ENCODE results near the gene SHISA4. TPM values are rescaled to one million over a fixed set of nuclear protein-coding genes. Genes with fewer than 3 reads are reported as not detected.

Gene SHISA4
- total RNA-seq, 2 experiments from 2014 or later: 0.33 TPM; not detected in 1

DNA sequence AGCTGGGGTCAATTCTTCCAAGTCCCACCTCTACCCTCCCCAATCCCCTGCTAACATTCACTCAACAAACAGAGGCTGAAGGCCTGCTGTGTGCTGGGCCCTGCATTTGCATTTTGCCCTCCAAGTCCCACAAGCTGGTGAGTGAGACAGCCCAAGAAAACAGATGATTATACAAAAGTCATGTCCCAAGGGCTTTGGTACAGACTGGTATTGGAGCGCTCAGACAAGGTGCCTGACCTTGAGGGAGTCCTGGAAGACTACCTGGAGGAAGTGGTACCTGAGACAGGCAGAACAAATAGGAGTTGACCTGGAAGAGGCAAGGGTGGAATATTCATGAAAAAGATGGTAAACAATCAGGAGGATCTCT lies 53.4 kb downstream of the SHISA4 start:
- Mint-ChIP-seq H3K27me3 (ENCODE audit: low read depth) (peaks cover 33% of the 10 kb centered on the region), H3K9me3 (no peaks in the 10 kb centered on the region), H3K27ac (no peak overlapping the region), H3K4me3 (no peak overlapping the region), H3K36me3 (ENCODE audit: low read depth) (no peaks in the 10 kb centered on the region), H3K4me1 (ENCODE audit: low read depth) (peaks cover 15% of the 10 kb centered on the region)
- CTCF ChIA-PET: interaction anchor here (0.5 kb wide), 1 partner anchor 74 kb away, joined by 5 read pairs; no protein-coding TSS in a partner anchor
- intact Hi-C loops (cut with micrococcal nuclease): no loop called here
- no peak for DNase-seq

Small RNAs within 50 kb of the gene (microRNA-seq; reads per million reads assigned to microRNA genes)
- gene MIR6739 (ENCODE audit: borderline microRNAs expressed, borderline replicate concordance): not detected

Other genes starting within 250 kb of the SHISA4 start
- gene IPO9, start 59.7 kb upstream of the SHISA4 start, total RNA-seq: 10 to 100 TPM; 63.9 to 65.7 TPM
- gene LMOD1, start 57.6 kb downstream of the SHISA4 start, total RNA-seq: not detected
- gene TIMM17A, start 66.6 kb downstream of the SHISA4 start, total RNA-seq: 10 to 100 TPM; 52.6 to 54.4 TPM
- 10 to 100 TPM; 43.4 to 44.4 TPM for gene RNPEP, start 93.8 kb downstream of the SHISA4 start, total RNA-seq
- under 1 TPM; 0.27 to 0.31 TPM for gene ELF3, start 121.7 kb downstream of the SHISA4 start, total RNA-seq
- not detected for gene GPR37L1, start 234.0 kb downstream of the SHISA4 start, total RNA-seq